B cell (primary cell): ENCODE results near the gene ZNF521. TPM values are rescaled to one million over a fixed set of nuclear protein-coding genes. Genes with fewer than 3 reads are reported as not detected.

ENCODE experiments used
- ATAC-seq: fragments of 200-7000 bp; cut with Tn5 transposase; one replicate; pipeline ENCODE4 v1.10.0; 2021; ENCODE audit warnings: low read depth, mild to moderate bottlenecking, moderate number of reproducible peaks, moderate library complexity
- CTCF ChIA-PET: fragments of 350-600 bp; sonication (Branson Sonifier 250); formaldehyde crosslinking; loops from one replicate; lab custom pipeline; 2021; ENCODE audit warnings: antibody characterized with exemption, inconsistent platforms; lab: Charles Lee
- POLR2A ChIA-PET: fragments of 350-600 bp; sonication (Branson Sonifier 250); formaldehyde crosslinking; loops from one replicate; lab custom pipeline; 2021; ENCODE audit warnings: antibody characterized with exemption; lab: Charles Lee
- DNase-seq: peaks from one replicate; pipeline ENCODE4 v3.0.0; 2013
- H2AFZ ChIP-seq: 2 replicates; pipeline ENCODE4 v1.6.1; 2012; ENCODE audit warnings: mild to moderate bottlenecking, low read depth, low read length; ENCODE audit not compliant: insufficient read depth, poor library complexity, severe bottlenecking
- H3K27ac ChIP-seq, 2 donors: 1 replicate in 1 of 2; 2 replicates in 1 of 2; pipeline ENCODE4 v1.5.1; 2012 to 2013; ENCODE audit warnings: low read length in 2 of 2, mild to moderate bottlenecking in 2 of 2, moderate library complexity in 1 of 2
- H3K27me3 ChIP-seq, 4 experiments: fragments of 200-600 bp in 1 of 4; sonication (generic) in 1 of 4; replicated peaks in 1 of 4; 1 replicate in 2 of 4; 2 replicates in 2 of 4; pipeline versions ENCODE4 v1.6.1 to v1.7.0; 2013 to 2016; ENCODE audit warnings: low read length in 3 of 4, mild to moderate bottlenecking in 2 of 4, mixed read lengths in 1 of 4, moderate library complexity in 1 of 4; ENCODE audit not compliant: insufficient read depth in 4 of 4, control insufficient read depth in 3 of 4; ENCODE audit errors: control extremely low read depth in 1 of 4
- H3K36me3 ChIP-seq, 2 experiments: replicated peaks in 1 of 2; 1 replicate in 1 of 2; 2 replicates in 1 of 2; pipeline versions ENCODE4 v1.6.1 to v1.7.1; 2013; ENCODE audit warnings: low read length in 1 of 2; ENCODE audit not compliant: insufficient read depth in 2 of 2, control insufficient read depth in 1 of 2; ENCODE audit errors: control extremely low read depth in 1 of 2, extremely low read depth in 1 of 2
- H3K4me1 ChIP-seq, 2 donors: fragments of 200-600 bp in 1 of 2; sonication (generic) in 1 of 2; 1 replicate in 1 of 2; 2 replicates in 1 of 2; pipeline versions ENCODE4 v1.5.1 to v1.6.1; 2013 to 2017; ENCODE audit warnings: low read length in 2 of 2; ENCODE audit not compliant: control insufficient read depth in 2 of 2, insufficient read depth in 2 of 2
- H3K4me2 ChIP-seq: replicated peaks from 2 replicates; pipeline ENCODE3; 2012; ENCODE audit warnings: mild to moderate bottlenecking, low read depth, low read length; ENCODE audit not compliant: poor library complexity, severe bottlenecking
- H3K4me3 ChIP-seq, 5 experiments: fragments of 200-600 bp in 1 of 5; sonication (generic) in 1 of 5; 1 replicate in 3 of 5; 2 replicates in 2 of 5; pipeline versions ENCODE4 v1.5.1 to v1.7.0; 2011 to 2016; ENCODE audit warnings: low read length in 4 of 5, mild to moderate bottlenecking in 4 of 5, low read depth in 2 of 5, control low read depth in 1 of 5, moderate library complexity in 1 of 5; ENCODE audit not compliant: insufficient read depth in 1 of 5; ENCODE audit errors: control extremely low read depth in 1 of 5, extremely low read depth in 1 of 5
- H3K79me2 ChIP-seq: fragments of 200-600 bp; sonication (generic); one replicate; pipeline ENCODE4 v1.6.0; 2016; ENCODE audit warnings: low read length; ENCODE audit not compliant: control insufficient read depth, insufficient read depth
- H3K9ac ChIP-seq: fragments of 200-600 bp; sonication (generic); 2 replicates; pipeline ENCODE4 v1.6.1; 2017; ENCODE audit warnings: mild to moderate bottlenecking, low read length, moderate library complexity
- H3K9me3 ChIP-seq, 3 donors: one replicate each; pipeline versions ENCODE4 v1.6.1 to v1.7.1; 2013; ENCODE audit warnings: low read length in 2 of 3; ENCODE audit not compliant: control insufficient read depth in 2 of 3, insufficient read depth in 1 of 3; ENCODE audit errors: control extremely low read depth in 1 of 3
- H4K20me1 ChIP-seq: 2 replicates; pipeline ENCODE4 v1.6.0; 2012; ENCODE audit warnings: mild to moderate bottlenecking, low read length; ENCODE audit not compliant: insufficient read depth, control insufficient read depth, poor library complexity, severe bottlenecking
- H3K27ac Mint-ChIP-seq: one replicate; pipeline ENCODE4 v1.8.0; 2021; ENCODE audit warnings: mixed read lengths
- H3K27me3 Mint-ChIP-seq: one replicate; pipeline ENCODE4 v1.8.0; 2021; ENCODE audit warnings: mixed read lengths
- H3K4me1 Mint-ChIP-seq: one replicate; pipeline ENCODE4 v1.8.0; 2021; ENCODE audit warnings: mixed read lengths
- H3K4me3 Mint-ChIP-seq: one replicate; pipeline ENCODE4 v1.8.0; 2021; ENCODE audit warnings: mixed read lengths
- H3K9me3 Mint-ChIP-seq: one replicate; pipeline ENCODE4 v1.8.0; 2022; ENCODE audit warnings: mixed read lengths; ENCODE audit not compliant: insufficient read depth
- EZH2 ChIP-seq: IDR thresholded peaks from 2 replicates; pipeline ENCODE4 v1.6.1; 2012; ENCODE audit warnings: borderline replicate concordance, low read depth, mild to moderate bottlenecking, moderate library complexity, low read length; ENCODE audit not compliant: insufficient read depth, poor library complexity, severe bottlenecking
- WGBS: methylation state at CpG from one replicate; pipeline ENCODE4 v1.1.5; 2013; ENCODE audit warnings: missing lambda C conversion rate; ENCODE audit not compliant: insufficient coverage; 5-methylcytosine and 5-hydroxymethylcytosine counted together
- intact Hi-C: fragments of 100-400 bp; cut with micrococcal nuclease; formaldehyde crosslinking; loops from one replicate; pipeline ENCODE4 v1.10.0; 2022
- polyA plus RNA-seq: library from polyadenylated mRNA; depleted of rRNA; stranded (reverse); fragments of >200 nt; gene quantifications from 2 replicates; pipeline ENCODE4 v1.2.3, GENCODE V29; 2012
- total RNA-seq, 2 donors: library from RNA; stranded (reverse); fragments of 120-200 nt in 1 of 2; gene quantifications; 1 replicate in 1 of 2; 2 replicates in 1 of 2; pipeline versions ENCODE4 v1.2.3 to v1.2.4, GENCODE V29; 2013 to 2022
- TF ChIP-seq, protein P1 (sequence below): fragments of 200-600 bp; IDR thresholded peaks from one replicate; pipeline ENCODE4 v1.8.0; 2022; ENCODE audit warnings: antibody characterized with exemption, mild to moderate bottlenecking

ZNF521 gene
- total and polyA plus RNA-seq, 2 donors (not counting 1 experiment from before 2014, with no cell fraction given) = 0.04 to 9.0 TPM

DNA sequence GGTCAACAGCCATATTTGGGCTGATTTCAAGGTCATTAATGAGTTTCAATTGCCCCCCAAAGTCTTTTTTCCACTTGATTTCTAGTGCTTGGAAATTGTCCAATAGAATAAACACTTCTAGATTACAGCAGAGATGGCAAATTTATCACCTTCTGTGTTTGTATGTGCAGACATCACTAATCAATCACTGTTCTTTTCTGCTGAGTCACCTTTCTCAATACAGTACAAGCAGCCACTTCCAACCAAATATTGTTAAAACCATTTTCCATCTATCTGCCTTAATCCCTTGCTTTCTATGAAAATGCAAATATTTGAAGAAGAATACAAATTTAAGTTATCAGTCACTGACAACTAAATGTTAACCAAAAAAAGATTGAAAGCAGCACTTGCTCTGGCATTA is 40.2 kb upstream of the ZNF521 start:
- intact Hi-C loops = no loop called here

DNA sequence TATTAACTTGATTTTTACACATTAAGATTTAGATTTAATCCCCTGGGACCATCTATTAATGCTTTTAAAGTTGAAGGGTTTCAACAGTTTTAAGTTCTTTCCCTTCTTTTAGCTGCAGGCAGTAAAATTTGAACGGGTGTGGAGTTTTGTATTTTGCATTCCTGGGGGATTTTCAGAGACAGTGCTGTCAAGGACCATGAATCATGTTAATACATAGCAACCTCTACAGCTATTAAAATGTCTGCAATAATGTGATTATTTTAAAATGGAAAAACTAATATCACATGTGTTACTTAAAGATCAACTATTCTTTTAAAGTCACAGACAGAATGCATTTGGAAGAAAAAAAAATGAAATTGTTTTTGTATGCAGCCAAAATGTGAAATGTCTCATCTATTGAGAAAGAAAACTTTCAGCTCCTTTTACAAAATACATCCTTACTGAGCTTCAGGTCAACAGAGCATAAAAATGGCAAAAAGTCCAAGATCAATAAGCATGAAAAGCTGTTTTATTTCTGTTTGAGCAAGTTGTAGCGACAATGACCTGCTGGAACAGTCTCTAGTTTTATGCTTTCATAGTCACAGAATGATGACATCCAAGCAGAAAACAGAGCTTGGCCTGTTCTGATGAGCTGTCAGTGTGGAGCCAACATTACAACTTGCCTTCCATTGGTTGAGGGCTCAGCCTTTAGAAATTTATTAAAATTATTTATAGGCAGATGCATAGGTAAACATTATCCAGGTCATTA is 21.6 kb upstream of the ZNF521 start:
- Histone ChIP-seq H4K20me1 (no peaks in the 10 kb centered on the region), H3K27ac (no peak overlapping the region), H3K4me1 (no peaks in the 10 kb centered on the region), H3K79me2 (no peaks in the 10 kb centered on the region), H3K9me3 (no peaks in the 10 kb centered on the region), H3K4me2 (no peak overlapping the region), H2AFZ (no peak overlapping the region), H3K36me3 (no peaks in the 10 kb centered on the region), H3K9ac (no peak overlapping the region), H3K4me3 (no peak overlapping the region), H3K27me3 (peaks cover 0 to 6% (median 0%) of the 10 kb centered on the region in 4 experiments)
- intact Hi-C loops = no loop called here
- ATAC-seq (no peak), DNase-seq (no peak)
- ChIA-PET POLR2A (no interaction called here), CTCF (no interaction called here)
- peaks cover 21% of the 10 kb centered on the region for H3K27me3 Mint-ChIP-seq
- no peak overlapping the region for H3K27ac Mint-ChIP-seq
- 100% methylated on average over 1 of the region's 2 CpGs for WGBS
- no peak overlapping the region for H3K4me3 Mint-ChIP-seq
- TF ChIP-seq, protein P1, sequence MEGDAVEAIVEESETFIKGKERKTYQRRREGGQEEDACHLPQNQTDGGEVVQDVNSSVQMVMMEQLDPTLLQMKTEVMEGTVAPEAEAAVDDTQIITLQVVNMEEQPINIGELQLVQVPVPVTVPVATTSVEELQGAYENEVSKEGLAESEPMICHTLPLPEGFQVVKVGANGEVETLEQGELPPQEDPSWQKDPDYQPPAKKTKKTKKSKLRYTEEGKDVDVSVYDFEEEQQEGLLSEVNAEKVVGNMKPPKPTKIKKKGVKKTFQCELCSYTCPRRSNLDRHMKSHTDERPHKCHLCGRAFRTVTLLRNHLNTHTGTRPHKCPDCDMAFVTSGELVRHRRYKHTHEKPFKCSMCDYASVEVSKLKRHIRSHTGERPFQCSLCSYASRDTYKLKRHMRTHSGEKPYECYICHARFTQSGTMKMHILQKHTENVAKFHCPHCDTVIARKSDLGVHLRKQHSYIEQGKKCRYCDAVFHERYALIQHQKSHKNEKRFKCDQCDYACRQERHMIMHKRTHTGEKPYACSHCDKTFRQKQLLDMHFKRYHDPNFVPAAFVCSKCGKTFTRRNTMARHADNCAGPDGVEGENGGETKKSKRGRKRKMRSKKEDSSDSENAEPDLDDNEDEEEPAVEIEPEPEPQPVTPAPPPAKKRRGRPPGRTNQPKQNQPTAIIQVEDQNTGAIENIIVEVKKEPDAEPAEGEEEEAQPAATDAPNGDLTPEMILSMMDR = no peak
- TF ChIP-seq EZH2 = no peak
- H3K9me3 Mint-ChIP-seq = no peaks in the 10 kb centered on the region
- no peaks in the 10 kb centered on the region for H3K4me1 Mint-ChIP-seq

More for the DNA sequence above, 40.2 kb upstream of the ZNF521 start:
- DNase-seq = no peak
- CTCF ChIA-PET = no interaction called here
- Histone ChIP-seq H3K27ac (no peak overlapping the region), H3K4me3 (no peak overlapping the region), H3K9ac (no peak overlapping the region), H3K79me2 (no peaks in the 10 kb centered on the region), H3K36me3 (no peaks in the 10 kb centered on the region), H3K9me3 (peaks cover 1 to 10% (median 4%) of the 10 kb centered on the region in 3 donors), H3K27me3 (no peaks in the 10 kb centered on the region), H2AFZ (no peak overlapping the region), H3K4me1 (no peaks in the 10 kb centered on the region), H4K20me1 (no peaks in the 10 kb centered on the region), H3K4me2 (no peak overlapping the region)
- H3K9me3 Mint-ChIP-seq = peaks cover 9% of the 10 kb centered on the region
- no peaks in the 10 kb centered on the region for H3K4me1 Mint-ChIP-seq
- H3K27ac Mint-ChIP-seq = no peak overlapping the region
- no peak for TF ChIP-seq EZH2
- TF ChIP-seq, protein P1 = no peak
- H3K27me3 Mint-ChIP-seq = peaks cover 8% of the 10 kb centered on the region
- no peak for ATAC-seq
- no peak overlapping the region for H3K4me3 Mint-ChIP-seq
- POLR2A ChIA-PET = no interaction called here
